SK-N-MC (cell line): ENCODE data around the gene EIF2B1.

Experiments used
- EZH2 ChIP-seq: fragments of 200-600 bp; sonication (generic); IDR thresholded peaks from one replicate; pipeline ENCODE4 v1.6.1; 2017; ENCODE audit warnings: antibody characterized with exemption
- FOXP2 ChIP-seq: optimal IDR thresholded peaks from 2 replicates; pipeline ENCODE3; 2011; ENCODE audit warnings: mild to moderate bottlenecking, moderate library complexity; ENCODE audit not compliant: insufficient read depth; ENCODE audit errors: extremely low read length, control extremely low read depth

DNA sequence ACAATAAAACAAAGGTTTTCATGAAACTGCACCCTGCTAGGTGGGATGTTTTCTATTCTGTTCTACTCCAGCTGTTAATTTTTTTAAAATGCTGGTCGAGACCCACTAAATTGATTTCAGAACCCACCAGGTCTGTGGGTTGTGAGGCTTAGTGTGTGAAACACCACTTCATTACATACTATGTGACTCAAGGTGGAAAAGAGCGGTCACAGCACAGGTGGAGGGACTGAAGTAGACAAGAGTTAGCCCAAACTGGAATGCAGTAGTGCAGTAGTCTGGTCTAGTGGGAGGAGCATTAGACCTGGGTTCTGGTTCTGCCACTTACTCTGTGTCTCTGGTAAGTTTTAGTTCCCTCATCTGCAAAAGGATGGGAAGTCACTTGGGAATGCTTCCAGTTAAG is 19.4 kb downstream of the EIF2B1 start:
- TF ChIP-seq EZH2 (no peak), FOXP2 (no peak)
